SK-N-SH (cell line): ENCODE data around the gene SOX11.

Experiments used
- CHD2 ChIP-seq: fragments of 150-350 bp; IDR thresholded peaks from 2 replicates; pipeline ENCODE4 v1.6.1; 2018; ENCODE audit warnings: low read length; ENCODE audit not compliant: partially characterized antibody
- ELF1 ChIP-seq: IDR thresholded peaks from 2 replicates; pipeline ENCODE4 v1.4.0; 2012
- FOXM1 ChIP-seq: IDR thresholded peaks from 2 replicates; pipeline ENCODE4 v1.4.0; 2012; ENCODE audit warnings: low read depth, mild to moderate bottlenecking
- POLR2AphosphoS5 ChIP-seq: IDR thresholded peaks from 2 replicates; pipeline ENCODE4 v1.6.1; 2012; ENCODE audit warnings: low read depth, low read length
- RAD21 ChIP-seq: IDR thresholded peaks from 2 replicates; pipeline ENCODE4 v1.6.1; 2012; ENCODE audit warnings: mild to moderate bottlenecking, low read length
- TF ChIP-seq, protein P1 (sequence below): fragments of 200-600 bp; sonication (generic); IDR thresholded peaks from 2 replicates; pipeline ENCODE4 v1.6.1; 2017; ENCODE audit warnings: antibody characterized with exemption, mild to moderate bottlenecking, moderate library complexity
- TF ChIP-seq, protein P2 (sequence below): IDR thresholded peaks from 2 replicates; pipeline ENCODE4 v1.4.0; 2012; ENCODE audit warnings: low read depth

DNA sequence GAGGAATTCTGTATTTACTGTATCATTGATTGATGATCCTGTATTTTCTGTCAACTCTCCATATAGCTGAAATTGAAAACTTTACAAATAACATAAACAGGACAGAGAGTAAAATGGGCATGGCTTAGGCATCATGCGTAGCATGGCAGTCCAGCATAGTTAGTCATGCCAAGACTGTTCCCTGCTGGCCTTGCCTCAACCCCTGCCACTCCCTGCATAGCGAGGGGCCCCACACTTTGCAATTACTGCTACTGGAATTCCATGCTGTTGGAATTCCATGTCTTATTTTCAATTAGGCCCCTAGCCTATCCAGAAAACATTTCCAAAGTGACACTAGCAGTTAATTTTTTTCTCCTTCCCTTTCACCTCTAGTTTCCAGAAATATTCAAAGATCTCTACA, 15.1 kb upstream of the SOX11 start:
- TF ChIP-seq, protein P1, sequence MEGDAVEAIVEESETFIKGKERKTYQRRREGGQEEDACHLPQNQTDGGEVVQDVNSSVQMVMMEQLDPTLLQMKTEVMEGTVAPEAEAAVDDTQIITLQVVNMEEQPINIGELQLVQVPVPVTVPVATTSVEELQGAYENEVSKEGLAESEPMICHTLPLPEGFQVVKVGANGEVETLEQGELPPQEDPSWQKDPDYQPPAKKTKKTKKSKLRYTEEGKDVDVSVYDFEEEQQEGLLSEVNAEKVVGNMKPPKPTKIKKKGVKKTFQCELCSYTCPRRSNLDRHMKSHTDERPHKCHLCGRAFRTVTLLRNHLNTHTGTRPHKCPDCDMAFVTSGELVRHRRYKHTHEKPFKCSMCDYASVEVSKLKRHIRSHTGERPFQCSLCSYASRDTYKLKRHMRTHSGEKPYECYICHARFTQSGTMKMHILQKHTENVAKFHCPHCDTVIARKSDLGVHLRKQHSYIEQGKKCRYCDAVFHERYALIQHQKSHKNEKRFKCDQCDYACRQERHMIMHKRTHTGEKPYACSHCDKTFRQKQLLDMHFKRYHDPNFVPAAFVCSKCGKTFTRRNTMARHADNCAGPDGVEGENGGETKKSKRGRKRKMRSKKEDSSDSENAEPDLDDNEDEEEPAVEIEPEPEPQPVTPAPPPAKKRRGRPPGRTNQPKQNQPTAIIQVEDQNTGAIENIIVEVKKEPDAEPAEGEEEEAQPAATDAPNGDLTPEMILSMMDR = no peak
- TF ChIP-seq FOXM1 = no peak
- TF ChIP-seq ELF1 = no peak
- no peak for TF ChIP-seq RAD21
- TF ChIP-seq POLR2AphosphoS5 = no peak
- TF ChIP-seq, protein P2, sequence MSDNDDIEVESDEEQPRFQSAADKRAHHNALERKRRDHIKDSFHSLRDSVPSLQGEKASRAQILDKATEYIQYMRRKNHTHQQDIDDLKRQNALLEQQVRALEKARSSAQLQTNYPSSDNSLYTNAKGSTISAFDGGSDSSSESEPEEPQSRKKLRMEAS = no peak
- no peak for TF ChIP-seq CHD2
